ENCODE measurements around the gene PPP1R16B.
"Not testable (repeated sequence)": the region's sequence is repeated elsewhere in the genome, so short reads cannot be mapped to it uniquely, and the experiment has no call there.

PPP1R16B gene

GRCh38 chr20:38794057-38794456, 11.4 kb upstream of the PPP1R16B start:
- not testable (repeated sequence) for DNase-seq

GRCh38 chr20:38798266-38798665, 7.2 kb upstream of the PPP1R16B start:
- no peak for DNase-seq

GRCh38 chr20:38799203-38799602, 6.3 kb upstream of the PPP1R16B start:
- no peak for DNase-seq

GRCh38 chr20:38800882-38801281, 4.6 kb upstream of the PPP1R16B start:
- DNase-seq = no peak

- no peak for DNase-seq
Measured at GRCh38 chr20:38804221-38804620, 1.3 kb upstream of the PPP1R16B start.

- DNase-seq = no peak
Measured at GRCh38 chr20:38804682-38805501, 605 bp upstream of the PPP1R16B start.

GRCh38 chr20:38805958-38806854, 709 bp downstream of the PPP1R16B start:
- DNase-seq = no peak

GRCh38 chr20:38806855-38807655, 1.6 kb downstream of the PPP1R16B start:
- DNase-seq = no peak

- no peak for DNase-seq
Measured at GRCh38 chr20:38809942-38810341, 4.4 kb downstream of the PPP1R16B start.

GRCh38 chr20:38810926-38811630, 5.6 kb downstream of the PPP1R16B start:
- no peak for DNase-seq

- DNase-seq = no peak
Measured at GRCh38 chr20:38811769-38812168, 6.3 kb downstream of the PPP1R16B start.

GRCh38 chr20:38812182-38812581, 6.7 kb downstream of the PPP1R16B start:
- no peak for DNase-seq

GRCh38 chr20:38812709-38813573, 7.4 kb downstream of the PPP1R16B start:
- DNase-seq = peak in 1 of 2 experiments; percentile 23

- DNase-seq = not testable (repeated sequence)
Measured at GRCh38 chr20:38813574-38813962, 8.1 kb downstream of the PPP1R16B start.

GRCh38 chr20:38815446-38815845, 9.9 kb downstream of the PPP1R16B start:
- no peak for DNase-seq

- no peak for DNase-seq
Measured at GRCh38 chr20:38818113-38819065, 12.9 kb downstream of the PPP1R16B start.

GRCh38 chr20:38825571-38825900, 20.0 kb downstream of the PPP1R16B start:
- DNase-seq = no peak

- peak in 1 of 2 experiments; percentile 29 for DNase-seq
Measured at GRCh38 chr20:38825901-38826625, 20.6 kb downstream of the PPP1R16B start.

GRCh38 chr20:38827770-38828281, 22.3 kb downstream of the PPP1R16B start:
- DNase-seq = no peak

Data from NCI-H446 (cell line).